ENCODE data around the gene CSNK2A2. TPM values are rescaled to one million over a fixed set of nuclear protein-coding genes. Genes with fewer than 3 reads are reported as not detected.

Gene CSNK2A2
- total RNA-seq, 1 experiment from 2014 or later, result 56.4 TPM

DNA sequence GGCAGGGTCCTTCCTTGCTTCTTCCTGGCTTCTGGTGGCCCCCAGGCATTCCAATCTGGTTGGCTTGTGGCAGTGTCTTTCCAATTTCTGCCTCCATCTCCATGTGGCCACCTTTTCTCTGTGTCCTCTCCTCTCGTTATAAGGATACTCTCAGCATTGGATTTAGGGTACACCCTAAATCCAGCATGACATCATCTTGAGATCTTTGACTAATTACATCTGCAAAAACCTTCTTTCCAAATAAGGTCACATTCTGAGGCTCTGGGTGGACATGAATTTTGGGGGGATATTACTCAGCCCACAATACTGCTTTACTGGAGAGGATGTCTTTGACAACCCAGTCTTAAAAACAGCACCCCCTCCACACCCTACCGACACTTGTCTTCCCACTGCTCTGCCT is 49.8 kb downstream of the CSNK2A2 start:
- Histone ChIP-seq H3K4me2 (ENCODE audit: low read depth, low read length, poor library complexity, severe bottlenecking) (no peak overlapping the region), H4K20me1 (ENCODE audit: insufficient read depth, low read depth, low read length) (no peaks in the 10 kb centered on the region), H3K36me3 (ENCODE audit: insufficient read depth, low read length) (no peaks in the 10 kb centered on the region), H3K9ac (ENCODE audit: low read length) (no peak overlapping the region), H3K4me1 (ENCODE audit: low read length) (no peaks in the 10 kb centered on the region), H3K9me3 (ENCODE audit: low read length) (no peaks in the 10 kb centered on the region), H2AFZ (ENCODE audit: low read length) (no peak overlapping the region), H3K27me3 (ENCODE audit: low read length) (no peaks in the 10 kb centered on the region), H3K9me2 (replicated peaks; ENCODE audit: insufficient read depth, low read length) (no peaks in the 10 kb centered on the region), H3K4me3 (ENCODE audit: low read length) (no peak overlapping the region), H3K79me2 (ENCODE audit: low read length) (no peaks in the 10 kb centered on the region), H3K27ac (ENCODE audit: low read length) (no peak overlapping the region)
- DNase-seq, result no peak

DNA sequence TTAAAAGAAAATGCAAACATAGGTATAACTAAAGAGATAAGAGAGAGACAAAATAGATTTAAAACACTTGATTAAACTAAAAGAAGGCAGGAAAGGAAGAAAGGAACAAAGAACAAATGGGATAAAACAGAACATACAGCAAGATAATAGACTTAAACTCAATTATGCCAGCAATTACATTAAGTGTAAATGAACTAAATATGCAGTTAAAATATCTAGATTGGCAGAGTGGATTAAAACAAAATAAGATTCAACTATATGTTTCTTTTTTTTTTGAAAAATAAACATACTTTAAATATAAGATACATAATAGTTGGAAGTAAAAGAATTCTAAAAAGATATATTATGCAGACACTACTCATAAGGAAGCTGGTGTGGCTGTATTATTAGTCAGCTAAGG is 59.1 kb downstream of the CSNK2A2 start:
- Histone ChIP-seq H3K9me3 (ENCODE audit: low read length) (peaks cover 5% of the 10 kb centered on the region), H2AFZ (ENCODE audit: low read length) (no peak overlapping the region), H4K20me1 (ENCODE audit: insufficient read depth, low read depth, low read length) (no peaks in the 10 kb centered on the region), H3K4me3 (ENCODE audit: low read length) (no peak overlapping the region), H3K9ac (ENCODE audit: low read length) (no peak overlapping the region), H3K4me1 (ENCODE audit: low read length) (0 out of 2 replicates have a peak, but pooled peaks cover 3% of the 10 kb centered on the region), H3K27ac (ENCODE audit: low read length) (no peak overlapping the region), H3K79me2 (ENCODE audit: low read length) (no peaks in the 10 kb centered on the region), H3K9me2 (replicated peaks; ENCODE audit: insufficient read depth, low read length) (no peaks in the 10 kb centered on the region), H3K36me3 (ENCODE audit: insufficient read depth, low read length) (no peaks in the 10 kb centered on the region), H3K27me3 (ENCODE audit: low read length) (no peaks in the 10 kb centered on the region), H3K4me2 (ENCODE audit: low read depth, low read length, poor library complexity, severe bottlenecking) (no peak overlapping the region)
- DNase-seq, result no peak

DNA sequence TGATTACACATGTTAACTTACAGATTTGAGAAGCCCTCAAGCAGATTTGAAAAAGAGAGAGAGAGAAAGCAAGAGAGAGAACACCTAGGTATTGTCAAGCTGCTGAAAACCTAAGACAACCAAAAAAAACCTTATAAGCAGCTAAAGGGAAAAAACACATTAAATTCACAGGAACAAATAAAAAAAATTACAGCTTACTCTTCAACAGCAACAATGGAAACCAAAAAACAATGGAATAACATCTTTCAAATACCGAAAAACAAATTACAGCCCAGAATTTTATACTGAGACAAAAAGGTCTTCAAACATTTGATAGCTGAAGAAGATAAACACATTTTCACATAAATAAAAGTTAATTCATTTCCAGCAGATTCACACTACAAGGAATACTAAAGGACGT is 60.3 kb downstream of the CSNK2A2 start:
- no peaks in the 10 kb centered on the region for H4K20me1 ChIP-seq (ENCODE audit: insufficient read depth, low read depth, low read length)
- no peaks in the 10 kb centered on the region for H3K27me3 ChIP-seq (ENCODE audit: low read length)
- no peaks in the 10 kb centered on the region for H3K9me2 ChIP-seq (replicated peaks; ENCODE audit: insufficient read depth, low read length)
- peaks cover 5% of the 10 kb centered on the region for H3K9me3 ChIP-seq (ENCODE audit: low read length)
- H2AFZ ChIP-seq (ENCODE audit: low read length), result no peak overlapping the region
- no peaks in the 10 kb centered on the region for H3K79me2 ChIP-seq (ENCODE audit: low read length)
- H3K4me1 ChIP-seq (ENCODE audit: low read length), result 0 out of 2 replicates have a peak, but pooled peaks cover 3% of the 10 kb centered on the region
- DNase-seq, result no peak
- H3K4me2 ChIP-seq (ENCODE audit: low read depth, low read length, poor library complexity, severe bottlenecking), result no peak overlapping the region
- no peak overlapping the region for H3K4me3 ChIP-seq (ENCODE audit: low read length)
- H3K9ac ChIP-seq (ENCODE audit: low read length), result no peak overlapping the region
- no peaks in the 10 kb centered on the region for H3K36me3 ChIP-seq (ENCODE audit: insufficient read depth, low read length)
- no peak overlapping the region for H3K27ac ChIP-seq (ENCODE audit: low read length)

DNA sequence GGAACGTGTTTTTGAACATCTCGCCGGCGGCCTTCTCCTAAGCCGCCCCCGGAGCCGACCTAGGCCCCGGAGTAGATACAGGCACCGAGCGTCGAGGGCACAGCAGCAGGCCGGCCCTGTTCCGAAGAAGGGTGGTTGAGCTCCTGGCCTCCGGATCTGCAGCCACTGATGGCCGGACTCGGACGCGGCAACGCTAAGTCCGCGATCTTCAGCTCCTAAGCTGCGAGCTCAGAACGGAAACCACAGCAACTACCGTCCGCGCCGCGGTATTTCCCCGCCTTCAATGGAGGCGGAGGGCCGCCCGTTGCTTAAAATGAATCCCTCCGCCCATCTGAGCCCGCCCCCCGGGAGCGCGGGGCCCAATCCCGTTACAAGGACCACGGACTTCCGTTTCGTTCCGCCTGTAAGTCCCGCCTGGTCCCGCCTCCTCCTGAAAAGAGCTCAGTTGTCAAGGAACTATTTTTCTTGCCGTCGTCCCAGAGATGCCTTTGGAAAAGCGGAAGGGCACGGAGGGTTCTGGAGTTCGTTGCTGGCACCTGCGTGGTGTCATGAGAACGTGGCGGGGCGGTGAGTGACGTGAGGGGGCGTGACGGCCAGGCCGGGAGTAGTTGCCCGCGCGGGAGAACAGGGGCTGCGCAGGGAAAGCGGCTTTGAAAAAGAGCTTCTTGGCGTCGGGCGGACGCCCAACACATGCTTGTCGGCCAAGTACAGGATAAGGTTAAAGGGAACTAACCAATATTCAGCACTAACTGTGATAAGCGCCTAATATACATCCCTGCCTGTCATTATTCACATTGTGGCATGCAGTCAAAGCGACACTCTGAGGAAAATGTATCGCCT is 68.6 kb downstream of the CSNK2A2 start, which contains the start of gene CFAP20:
TSS of gene CFAP20 (minus strand) at position 285 of the 840 bp plus-strand sequence. CDS start at position 19, 266 bp downstream.
- Histone ChIP-seq H3K4me3 (ENCODE audit: low read length) (peak within 1 kb of the TSS; percentile 97), H3K27me3 (ENCODE audit: low read length) (no peaks in the 10 kb centered on the region), H3K9me3 (ENCODE audit: low read length) (no peaks in the 10 kb centered on the region), H3K9me2 (replicated peaks; ENCODE audit: insufficient read depth, low read length) (no peaks in the 10 kb centered on the region), H3K79me2 (ENCODE audit: low read length) (peaks cover 48% of the 10 kb centered on the region), H3K4me2 (ENCODE audit: low read depth, low read length, poor library complexity, severe bottlenecking) (peak within 1 kb of the TSS; percentile 95), H4K20me1 (ENCODE audit: insufficient read depth, low read depth, low read length) (peaks cover 30% of the 10 kb centered on the region), H3K27ac (ENCODE audit: low read length) (peak within 1 kb of the TSS; percentile 85), H3K9ac (ENCODE audit: low read length) (peak within 1 kb of the TSS; percentile 99), H2AFZ (ENCODE audit: low read length) (peak within 1 kb of the TSS; percentile 92), H3K4me1 (ENCODE audit: low read length) (peaks cover 43% of the 10 kb centered on the region), H3K36me3 (ENCODE audit: insufficient read depth, low read length) (no peaks in the 10 kb centered on the region)
- DNase-seq, result peak; percentile 99

DNA sequence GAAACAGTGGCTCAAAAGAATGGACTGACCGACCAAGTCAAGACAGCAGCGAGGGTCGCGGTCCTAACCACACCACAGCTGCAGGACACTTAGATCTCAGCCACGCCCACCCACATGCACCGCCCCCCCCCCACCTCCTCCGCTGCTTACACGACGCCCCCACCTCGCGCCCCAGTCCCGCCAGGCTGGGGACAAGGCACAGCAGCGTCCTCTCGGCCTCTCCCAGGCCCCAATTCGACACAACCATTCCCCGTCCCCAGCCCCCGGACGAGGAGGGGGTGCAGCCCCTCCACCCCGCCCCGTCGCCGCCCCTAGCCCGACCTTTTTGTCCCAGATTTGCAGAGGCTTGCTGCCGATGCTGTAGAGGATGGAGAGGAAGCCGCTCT is 69.2 kb downstream of the CSNK2A2 start:
- Histone ChIP-seq H2AFZ (ENCODE audit: low read length) (peak overlapping the region; percentile 92), H4K20me1 (ENCODE audit: insufficient read depth, low read depth, low read length) (peaks cover 35% of the 10 kb centered on the region), H3K27ac (ENCODE audit: low read length) (peak overlapping the region; percentile 85), H3K4me3 (ENCODE audit: low read length) (peak overlapping the region; percentile 97), H3K36me3 (ENCODE audit: insufficient read depth, low read length) (no peaks in the 10 kb centered on the region), H3K27me3 (ENCODE audit: low read length) (no peaks in the 10 kb centered on the region), H3K9ac (ENCODE audit: low read length) (peak overlapping the region; percentile 99), H3K4me1 (ENCODE audit: low read length) (peaks cover 49% of the 10 kb centered on the region), H3K4me2 (ENCODE audit: low read depth, low read length, poor library complexity, severe bottlenecking) (peak overlapping the region; percentile 95), H3K9me3 (ENCODE audit: low read length) (no peaks in the 10 kb centered on the region), H3K79me2 (ENCODE audit: low read length) (peaks cover 54% of the 10 kb centered on the region), H3K9me2 (replicated peaks; ENCODE audit: insufficient read depth, low read length) (no peaks in the 10 kb centered on the region)
- peak; percentile 68 for DNase-seq

DNA sequence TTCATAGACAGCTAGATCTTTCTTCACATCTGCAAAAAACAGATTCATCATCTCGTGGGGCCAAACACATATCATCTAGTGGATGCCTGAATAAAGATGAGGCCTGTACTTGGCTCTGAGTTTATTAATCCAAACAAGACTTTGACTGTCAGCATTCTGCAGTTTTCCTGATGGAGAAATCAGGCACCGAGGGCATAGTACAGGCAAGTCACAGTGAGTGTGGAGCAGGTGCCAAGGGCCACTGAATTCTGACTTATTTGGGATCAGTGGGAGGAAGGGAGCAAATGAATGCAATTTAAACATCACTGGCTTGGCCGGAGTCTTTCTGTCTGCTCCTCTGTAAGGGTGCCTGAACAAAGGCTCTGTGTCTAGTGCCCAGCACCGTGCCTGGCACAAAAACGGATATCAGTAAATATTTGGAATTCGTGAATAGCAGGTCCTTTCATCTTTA is 69.7 kb downstream of the CSNK2A2 start:
- H3K4me2 ChIP-seq (ENCODE audit: low read depth, low read length, poor library complexity, severe bottlenecking), result peak overlapping the region; percentile 95
- peaks cover 51% of the 10 kb centered on the region for H3K4me1 ChIP-seq (ENCODE audit: low read length)
- H3K9me3 ChIP-seq (ENCODE audit: low read length), result no peaks in the 10 kb centered on the region
- H3K27ac ChIP-seq (ENCODE audit: low read length), result no peak overlapping the region
- H3K4me3 ChIP-seq (ENCODE audit: low read length), result peak overlapping the region; percentile 97
- DNase-seq, result no peak
- no peaks in the 10 kb centered on the region for H3K27me3 ChIP-seq (ENCODE audit: low read length)
- peak overlapping the region; percentile 99 for H3K9ac ChIP-seq (ENCODE audit: low read length)
- no peak overlapping the region for H2AFZ ChIP-seq (ENCODE audit: low read length)
- H3K9me2 ChIP-seq (replicated peaks; ENCODE audit: insufficient read depth, low read length), result no peaks in the 10 kb centered on the region
- H4K20me1 ChIP-seq (ENCODE audit: insufficient read depth, low read depth, low read length), result peaks cover 36% of the 10 kb centered on the region
- peaks cover 57% of the 10 kb centered on the region for H3K79me2 ChIP-seq (ENCODE audit: low read length)
- no peaks in the 10 kb centered on the region for H3K36me3 ChIP-seq (ENCODE audit: insufficient read depth, low read length)

DNA sequence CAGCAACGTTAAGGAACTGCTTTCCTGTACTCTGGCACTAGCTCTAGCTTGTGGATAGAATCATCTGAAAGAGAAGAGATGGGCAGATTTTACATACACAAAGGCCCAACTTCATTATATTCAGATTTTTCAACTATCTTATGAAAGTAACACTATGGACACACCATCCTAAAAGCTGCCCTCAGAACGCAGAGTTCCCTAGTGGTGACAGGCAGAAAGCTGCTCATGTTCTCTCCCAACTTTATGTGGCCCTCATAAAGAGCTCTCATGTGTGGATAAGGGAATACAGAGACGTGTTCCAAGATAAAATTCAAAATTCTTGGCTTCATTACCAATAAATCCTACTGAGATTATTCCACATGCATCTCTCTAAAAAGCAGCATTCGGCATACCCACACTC is 70.3 kb downstream of the CSNK2A2 start:
- peaks cover 59% of the 10 kb centered on the region for H3K79me2 ChIP-seq (ENCODE audit: low read length)
- DNase-seq, result peak; percentile 51
- H3K36me3 ChIP-seq (ENCODE audit: insufficient read depth, low read length), result no peaks in the 10 kb centered on the region
- H3K4me1 ChIP-seq (ENCODE audit: low read length), result peaks cover 53% of the 10 kb centered on the region
- no peak overlapping the region for H2AFZ ChIP-seq (ENCODE audit: low read length)
- H4K20me1 ChIP-seq (ENCODE audit: insufficient read depth, low read depth, low read length), result peaks cover 36% of the 10 kb centered on the region
- H3K27ac ChIP-seq (ENCODE audit: low read length), result no peak overlapping the region
- no peaks in the 10 kb centered on the region for H3K27me3 ChIP-seq (ENCODE audit: low read length)
- no peaks in the 10 kb centered on the region for H3K9me3 ChIP-seq (ENCODE audit: low read length)
- peak overlapping the region; percentile 99 for H3K9ac ChIP-seq (ENCODE audit: low read length)
- peak overlapping the region; percentile 97 for H3K4me3 ChIP-seq (ENCODE audit: low read length)
- H3K4me2 ChIP-seq (ENCODE audit: low read depth, low read length, poor library complexity, severe bottlenecking), result peak overlapping the region; percentile 95
- no peaks in the 10 kb centered on the region for H3K9me2 ChIP-seq (replicated peaks; ENCODE audit: insufficient read depth, low read length)

DNA sequence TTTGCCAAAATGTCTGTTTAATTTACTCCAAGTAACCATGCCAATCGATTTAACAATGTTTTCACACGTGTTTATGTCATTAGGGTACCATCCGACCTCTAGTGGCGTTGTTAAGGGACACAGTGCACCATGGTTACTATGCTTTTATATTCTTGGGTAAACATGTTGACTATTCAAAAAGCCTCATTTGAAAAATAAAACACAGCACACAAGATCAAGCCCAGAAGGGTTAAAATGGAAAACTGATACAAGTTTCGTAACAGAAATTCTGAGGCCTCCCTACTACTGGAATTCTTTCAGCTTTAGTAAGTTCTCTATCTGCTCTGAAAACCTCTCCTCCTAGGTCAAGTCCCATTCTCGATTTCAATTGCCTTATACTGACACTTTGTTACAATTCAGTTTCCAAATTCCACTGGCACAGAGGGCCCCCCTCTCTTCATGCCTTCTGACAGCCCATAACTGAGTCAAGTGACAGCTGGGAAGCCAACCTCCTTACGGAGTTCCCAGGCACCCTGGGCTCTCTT is 70.8 kb downstream of the CSNK2A2 start:
- no peak overlapping the region for H2AFZ ChIP-seq (ENCODE audit: low read length)
- DNase-seq, result peak; percentile 80
- no peaks in the 10 kb centered on the region for H3K9me3 ChIP-seq (ENCODE audit: low read length)
- H3K9ac ChIP-seq (ENCODE audit: low read length), result peak overlapping the region; percentile 99
- no peaks in the 10 kb centered on the region for H3K9me2 ChIP-seq (replicated peaks; ENCODE audit: insufficient read depth, low read length)
- H4K20me1 ChIP-seq (ENCODE audit: insufficient read depth, low read depth, low read length), result peaks cover 37% of the 10 kb centered on the region
- H3K4me1 ChIP-seq (ENCODE audit: low read length), result peaks cover 58% of the 10 kb centered on the region
- no peak overlapping the region for H3K27ac ChIP-seq (ENCODE audit: low read length)
- H3K36me3 ChIP-seq (ENCODE audit: insufficient read depth, low read length), result no peaks in the 10 kb centered on the region
- peak overlapping the region; percentile 95 for H3K4me2 ChIP-seq (ENCODE audit: low read depth, low read length, poor library complexity, severe bottlenecking)
- peaks cover 65% of the 10 kb centered on the region for H3K79me2 ChIP-seq (ENCODE audit: low read length)
- H3K4me3 ChIP-seq (ENCODE audit: low read length), result peak overlapping the region; percentile 97
- no peaks in the 10 kb centered on the region for H3K27me3 ChIP-seq (ENCODE audit: low read length)
